Nephron progenitor cell (in vitro differentiated cells): ENCODE data around the gene RORB.

Experiments
- DNase-seq: peaks from one replicate; pipeline ENCODE4 v3.0.0; 2021
- H3K27ac Mint-ChIP-seq: 2 replicates; pipeline ENCODE4 v1.8.0; 2021; ENCODE audit warnings: mild to moderate bottlenecking, moderate library complexity, mixed read lengths
- H3K27me3 Mint-ChIP-seq: 2 replicates; pipeline ENCODE4 v1.8.0; 2021; ENCODE audit warnings: mild to moderate bottlenecking, low read depth, mixed read lengths; ENCODE audit not compliant: poor library complexity
- H3K36me3 Mint-ChIP-seq: 2 replicates; pipeline ENCODE4 v1.8.0; 2021; ENCODE audit warnings: low read depth, mixed read lengths
- H3K4me1 Mint-ChIP-seq: 2 replicates; pipeline ENCODE4 v1.8.0; 2021; ENCODE audit warnings: mixed read lengths
- H3K4me3 Mint-ChIP-seq: 2 replicates; pipeline ENCODE4 v1.8.0; 2021; ENCODE audit warnings: mild to moderate bottlenecking, moderate library complexity, mixed read lengths
- H3K9me3 Mint-ChIP-seq: 2 replicates; pipeline ENCODE4 v1.8.0; 2021; ENCODE audit warnings: mild to moderate bottlenecking, moderate library complexity, mixed read lengths
- CTCF ChIP-seq: fragments of 200-600 bp; sonication (generic); IDR thresholded peaks from 2 replicates; pipeline ENCODE4 v1.5.0; 2021; ENCODE audit warnings: antibody characterized with exemption

RORB gene

GRCh38 chr9:74724317-74724716, 227.2 kb downstream of the RORB start:
- no peak for DNase-seq
- no peak overlapping the region for H3K27ac Mint-ChIP-seq
- no peaks in the 10 kb centered on the region for H3K9me3 Mint-ChIP-seq
- no peak overlapping the region for H3K4me3 Mint-ChIP-seq
- peaks cover 2% of the 10 kb centered on the region for H3K4me1 Mint-ChIP-seq
- peaks cover 4% of the 10 kb centered on the region for H3K27me3 Mint-ChIP-seq
- H3K36me3 Mint-ChIP-seq: no peaks in the 10 kb centered on the region
- TF ChIP-seq CTCF: no peak

GRCh38 chr9:74726581-74726980, 229.4 kb downstream of the RORB start:
- Mint-ChIP-seq H3K36me3 (no peaks in the 10 kb centered on the region), H3K9me3 (no peaks in the 10 kb centered on the region), H3K27ac (no peak overlapping the region), H3K4me1 (peaks cover 7% of the 10 kb centered on the region), H3K4me3 (no peak overlapping the region), H3K27me3 (peaks cover 4% of the 10 kb centered on the region)
- no peak for DNase-seq
- no peak for TF ChIP-seq CTCF

- TF ChIP-seq CTCF: no peak
- Mint-ChIP-seq H3K9me3 (no peaks in the 10 kb centered on the region), H3K36me3 (no peaks in the 10 kb centered on the region), H3K27me3 (peaks cover under 1% of the 10 kb centered on the region), H3K4me1 (peaks cover 7% of the 10 kb centered on the region), H3K4me3 (no peak overlapping the region), H3K27ac (no peak overlapping the region)
- no peak for DNase-seq
These were observed 231.0 kb downstream of the RORB start for GRCh38 chr9:74728176-74728575.

GRCh38 chr9:74729136-74729695, 232.1 kb downstream of the RORB start:
- no peak for DNase-seq
- Mint-ChIP-seq H3K9me3 (no peaks in the 10 kb centered on the region), H3K27me3 (no peaks in the 10 kb centered on the region), H3K27ac (no peak overlapping the region), H3K36me3 (no peaks in the 10 kb centered on the region), H3K4me3 (no peak overlapping the region), H3K4me1 (peaks cover 7% of the 10 kb centered on the region)
- TF ChIP-seq CTCF: no peak

- Mint-ChIP-seq H3K27me3 (peaks cover 6% of the 10 kb centered on the region), H3K27ac (no peak overlapping the region), H3K4me3 (no peak overlapping the region), H3K9me3 (no peaks in the 10 kb centered on the region), H3K36me3 (no peaks in the 10 kb centered on the region), H3K4me1 (no peaks in the 10 kb centered on the region)
- TF ChIP-seq CTCF: no peak
- DNase-seq: no peak
These were observed 238.6 kb downstream of the RORB start for GRCh38 chr9:74735761-74736160.

GRCh38 chr9:74736646-74737045, 239.5 kb downstream of the RORB start:
- Mint-ChIP-seq H3K27me3 (peaks cover 6% of the 10 kb centered on the region), H3K4me1 (no peaks in the 10 kb centered on the region), H3K4me3 (no peak overlapping the region), H3K27ac (no peak overlapping the region), H3K9me3 (no peaks in the 10 kb centered on the region), H3K36me3 (no peaks in the 10 kb centered on the region)
- DNase-seq: no peak
- TF ChIP-seq CTCF: no peak
